ENCODE measurements around the gene OMP.

Gene OMP

GRCh38 chr11:77106321-77106720 is 3.7 kb downstream of the OMP start:
- H3K4me3 ChIP-seq (replicated peaks; ENCODE audit: insufficient read depth, low read length) = no peak overlapping the region
- no peaks in the 10 kb centered on the region for H3K27me3 ChIP-seq (ENCODE audit: insufficient read depth, poor library complexity, severe bottlenecking)
- H3K27ac ChIP-seq (replicated peaks) = no peak overlapping the region
- peak in 1 of 2 experiments; percentile 75 for DNase-seq (ENCODE audit: low read depth in 1 of 2, low spot score in 1 of 2)
- TF ChIP-seq REST (IDR thresholded peaks at IDR 0.05; ENCODE audit: insufficient replicate concordance, low read depth) = no peak
- TF ChIP-seq GABPA (IDR thresholded peaks at IDR 0.05; ENCODE audit: low read depth) = no peak

GRCh38 chr11:77106759-77107158 is 4.1 kb downstream of the OMP start:
- no peak overlapping the region for H3K27ac ChIP-seq (replicated peaks)
- TF ChIP-seq CTCF (IDR thresholded peaks at IDR 0.05; ENCODE audit: insufficient read depth, low read length) (no peak), REST (IDR thresholded peaks at IDR 0.05; ENCODE audit: insufficient replicate concordance, low read depth) (no peak), SPI1 (IDR thresholded peaks at IDR 0.05; ENCODE audit: borderline replicate concordance, low read depth) (no peak), POLR2AphosphoS5 (IDR thresholded peaks at IDR 0.05; ENCODE audit: low read depth) (no peak), GABPA (IDR thresholded peaks at IDR 0.05; ENCODE audit: low read depth) (no peak)
- H3K27me3 ChIP-seq (ENCODE audit: insufficient read depth, poor library complexity, severe bottlenecking) = no peaks in the 10 kb centered on the region
- no peak overlapping the region for H3K4me3 ChIP-seq (replicated peaks; ENCODE audit: insufficient read depth, low read length)
- no peak for DNase-seq (ENCODE audit: low read depth in 1 of 2, low spot score in 1 of 2)

GRCh38 chr11:77107950-77108349 is 5.3 kb downstream of the OMP start:
- no peak overlapping the region for H3K4me3 ChIP-seq (replicated peaks; ENCODE audit: insufficient read depth, low read length)
- H3K27ac ChIP-seq (replicated peaks) = no peak overlapping the region
- TF ChIP-seq REST (IDR thresholded peaks at IDR 0.05; ENCODE audit: insufficient replicate concordance, low read depth) (no peak), SPI1 (IDR thresholded peaks at IDR 0.05; ENCODE audit: borderline replicate concordance, low read depth) (no peak), CTCF (IDR thresholded peaks at IDR 0.05; ENCODE audit: insufficient read depth, low read length) (no peak), GABPA (IDR thresholded peaks at IDR 0.05; ENCODE audit: low read depth) (no peak), POLR2AphosphoS5 (IDR thresholded peaks at IDR 0.05; ENCODE audit: low read depth) (no peak)
- DNase-seq (ENCODE audit: low read depth in 1 of 2, low spot score in 1 of 2) = no peak
- H3K27me3 ChIP-seq (ENCODE audit: insufficient read depth, poor library complexity, severe bottlenecking) = no peaks in the 10 kb centered on the region

- TF ChIP-seq POLR2AphosphoS5 (IDR thresholded peaks at IDR 0.05; ENCODE audit: low read depth) (no peak), CTCF (IDR thresholded peaks at IDR 0.05; ENCODE audit: insufficient read depth, low read length) (no peak), REST (IDR thresholded peaks at IDR 0.05; ENCODE audit: insufficient replicate concordance, low read depth) (no peak), SPI1 (IDR thresholded peaks at IDR 0.05; ENCODE audit: borderline replicate concordance, low read depth) (no peak), GABPA (IDR thresholded peaks at IDR 0.05; ENCODE audit: low read depth) (no peak)
- no peak for DNase-seq (ENCODE audit: low read depth in 1 of 2, low spot score in 1 of 2)
- Histone ChIP-seq H3K27ac (replicated peaks) (no peak overlapping the region), H3K27me3 (ENCODE audit: insufficient read depth, poor library complexity, severe bottlenecking) (no peaks in the 10 kb centered on the region), H3K4me3 (replicated peaks; ENCODE audit: insufficient read depth, low read length) (no peak overlapping the region)
Observed at GRCh38 chr11:77108436-77108835, 5.8 kb downstream of the OMP start.

Data from HL-60 (cell line).